Measurements from ENCODE around the gene ZP1. TPM values are rescaled to one million over a fixed set of nuclear protein-coding genes. Genes with fewer than 3 reads are reported as not detected.
"Not testable (repeated sequence)": the region's sequence is repeated elsewhere in the genome, so short reads cannot be mapped to it uniquely, and the experiment has no call there.

ZP1 gene
- total and polyA plus RNA-seq, 5 donors = 0.16 TPM; not detected in 4

DNA sequence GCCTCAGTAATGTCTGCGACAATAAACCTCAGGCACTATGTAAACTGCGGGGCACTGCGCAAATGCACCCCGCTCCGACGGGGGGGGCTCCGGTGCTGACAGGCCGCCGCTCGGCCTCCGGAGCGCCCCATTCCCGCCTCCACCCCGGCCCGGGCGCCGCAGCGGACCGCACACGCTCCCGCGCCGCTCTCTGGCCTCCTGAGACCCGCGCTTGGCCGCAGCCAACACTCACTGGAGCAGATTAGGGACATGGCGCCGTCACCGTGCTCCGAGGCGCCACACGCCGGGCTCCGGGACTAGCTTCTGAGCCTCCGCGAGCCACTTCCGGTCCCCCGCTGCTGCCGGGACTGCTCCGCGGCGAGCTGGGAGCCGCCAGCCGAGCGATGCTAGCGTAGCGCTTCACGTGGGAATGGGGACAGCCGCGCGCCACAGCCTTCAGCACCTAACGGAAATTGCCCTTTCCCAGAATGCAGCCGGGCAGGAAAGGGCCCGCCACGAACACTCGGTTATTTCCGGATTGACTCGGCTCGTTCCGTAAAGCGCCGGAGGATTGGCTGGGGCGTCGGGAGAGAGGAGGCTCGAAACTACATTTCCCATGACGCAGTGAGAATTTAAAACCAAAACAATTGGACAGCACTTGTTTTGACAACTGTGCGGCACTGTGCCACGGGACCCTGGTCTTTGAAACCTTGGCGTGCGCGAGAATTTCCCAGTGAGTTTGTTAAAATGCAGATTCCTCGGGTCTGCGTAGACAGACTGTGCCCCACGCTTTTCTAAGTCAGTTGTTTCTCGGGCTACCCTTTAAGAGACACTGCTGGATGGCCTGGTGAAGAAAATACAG, 39.0 kb downstream of the ZP1 start, which contains the start of gene PRPF19:
Gene PRPF19, minus strand, starts transcription at position 454 of the 841 bp plus-strand sequence. Its CDS starts 203 bp downstream, at position 251.
- intact Hi-C loops (cut with DNase I) = no loop called here
- peak; percentile 97 for ATAC-seq
- peak; percentile 97 to 99 (median 99) for DNase-seq
- under 1% methylated on average over 75 of the region's 75 CpGs for WGBS
- peak within 1 kb of the TSS; percentile 61 for H3K27ac ChIP-seq (ENCODE audit: low read length)
- H3K4me1 ChIP-seq (ENCODE audit: control insufficient read depth, insufficient read depth, low read length) = peaks cover 4% of the 10 kb centered on the region
- no peaks in the 10 kb centered on the region for H3K27me3 ChIP-seq (ENCODE audit: control insufficient read depth, insufficient read depth)
- H3K4me3 ChIP-seq (ENCODE audit: low read length) = peak within 1 kb of the TSS; percentile 76
- H3K9me3 ChIP-seq (ENCODE audit: control insufficient read depth, low read length) = no peaks in the 10 kb centered on the region

DNA sequence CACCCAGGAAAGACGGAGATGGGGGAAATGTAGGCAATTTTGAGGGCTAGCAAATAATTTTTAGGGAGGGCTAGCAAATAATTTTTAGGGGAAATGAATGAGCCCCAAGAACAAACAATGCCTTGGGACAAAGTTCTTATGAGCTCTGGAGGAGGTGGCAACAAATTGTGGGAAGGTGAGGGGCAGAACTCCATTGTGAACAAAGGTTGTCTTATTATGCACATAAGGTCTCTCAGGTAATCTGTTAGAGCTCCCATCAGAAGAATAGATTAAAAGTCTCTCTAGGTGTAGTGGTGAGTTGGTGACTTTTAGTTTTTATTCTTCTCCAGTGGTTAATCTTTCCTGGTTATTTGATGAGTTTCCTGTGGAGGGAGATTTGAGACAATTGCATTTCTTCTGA, 41.5 kb downstream of the ZP1 start:
- Histone ChIP-seq H3K27ac (ENCODE audit: low read length) (no peak overlapping the region), H3K4me3 (ENCODE audit: low read length) (no peak overlapping the region), H3K9me3 (ENCODE audit: control insufficient read depth, low read length) (no peaks in the 10 kb centered on the region), H3K4me1 (ENCODE audit: control insufficient read depth, insufficient read depth, low read length) (peaks cover 4% of the 10 kb centered on the region), H3K27me3 (ENCODE audit: control insufficient read depth, insufficient read depth) (no peaks in the 10 kb centered on the region)
- 34% methylated on average over 1 of the region's 1 CpG for WGBS
- ATAC-seq (no peak), DNase-seq (no peak)
- intact Hi-C loops (cut with DNase I) = no loop called here

- H3K27ac ChIP-seq (ENCODE audit: low read length); DNase-seq; ATAC-seq; H3K9me3 ChIP-seq (ENCODE audit: control insufficient read depth, low read length); intact Hi-C loops (cut with DNase I); H3K27me3 ChIP-seq (ENCODE audit: control insufficient read depth, insufficient read depth); H3K4me3 ChIP-seq (ENCODE audit: low read length); H3K4me1 ChIP-seq (ENCODE audit: control insufficient read depth, insufficient read depth, low read length): not testable (repeated sequence)
- 65% methylated on average over 3 of the region's 3 CpGs for WGBS
Measured at GRCh38 chr11:60909680-60910280, 42.4 kb downstream of the ZP1 start.

GRCh38 chr11:60910281-60910687, 42.9 kb downstream of the ZP1 start:
- Histone ChIP-seq H3K4me3 (ENCODE audit: low read length) (no peak overlapping the region), H3K9me3 (ENCODE audit: control insufficient read depth, low read length) (no peaks in the 10 kb centered on the region), H3K27ac (ENCODE audit: low read length) (no peak overlapping the region), H3K27me3 (ENCODE audit: control insufficient read depth, insufficient read depth) (no peaks in the 10 kb centered on the region), H3K4me1 (ENCODE audit: control insufficient read depth, insufficient read depth, low read length) (peaks cover 3% of the 10 kb centered on the region)
- intact Hi-C loops (cut with DNase I) = no loop called here
- ATAC-seq (no peak), DNase-seq (no peak)
- 70% methylated on average over 3 of the region's 3 CpGs for WGBS

GRCh38 chr11:60910711-60911380, 43.5 kb downstream of the ZP1 start:
- 49% methylated on average over 5 of the region's 5 CpGs for WGBS

GRCh38 chr11:60912223-60912850, 45.0 kb downstream of the ZP1 start:
- Histone ChIP-seq H3K4me3 (ENCODE audit: low read length) (no peak overlapping the region), H3K4me1 (ENCODE audit: control insufficient read depth, insufficient read depth, low read length) (peaks cover 13% of the 10 kb centered on the region), H3K27ac (ENCODE audit: low read length) (no peak overlapping the region), H3K9me3 (ENCODE audit: control insufficient read depth, low read length) (no peaks in the 10 kb centered on the region), H3K27me3 (ENCODE audit: control insufficient read depth, insufficient read depth) (no peaks in the 10 kb centered on the region)
- WGBS = 76% methylated on average over 12 of the region's 12 CpGs
- no peak for ATAC-seq
- intact Hi-C loops (cut with DNase I) = no loop called here
- no peak for DNase-seq

More at GRCh38 chr11:60910711-60911380, 43.5 kb downstream of the ZP1 start:
- Histone ChIP-seq H3K27me3 (ENCODE audit: control insufficient read depth, insufficient read depth) (no peaks in the 10 kb centered on the region), H3K27ac (ENCODE audit: low read length) (no peak overlapping the region), H3K4me1 (ENCODE audit: control insufficient read depth, insufficient read depth, low read length) (peaks cover 7% of the 10 kb centered on the region), H3K4me3 (ENCODE audit: low read length) (no peak overlapping the region), H3K9me3 (ENCODE audit: control insufficient read depth, low read length) (no peaks in the 10 kb centered on the region)
- intact Hi-C loops (cut with DNase I) = no loop called here
- DNase-seq = no peak
- ATAC-seq = no peak

GRCh38 chr11:60912851-60913528, 45.6 kb downstream of the ZP1 start:
- DNase-seq = peak in 2 of 3 donors; percentile 76 to 77
- Histone ChIP-seq H3K27ac (ENCODE audit: low read length) (peak overlapping the region; percentile 86), H3K4me3 (ENCODE audit: low read length) (peak overlapping the region; percentile 86), H3K4me1 (ENCODE audit: control insufficient read depth, insufficient read depth, low read length) (peaks cover 13% of the 10 kb centered on the region), H3K27me3 (ENCODE audit: control insufficient read depth, insufficient read depth) (no peaks in the 10 kb centered on the region), H3K9me3 (ENCODE audit: control insufficient read depth, low read length) (no peaks in the 10 kb centered on the region)
- peak in 1 of 2 donors; percentile 0 for ATAC-seq
- 51% methylated on average over 22 of the region's 22 CpGs for WGBS
- intact Hi-C loops (cut with DNase I) = no loop called here

GRCh38 chr11:60913793-60914632, 46.7 kb downstream of the ZP1 start, which contains the start of gene TMEM109:
TMEM109 (plus strand) TSS chr11:60914158; CDS start chr11:60919694, 5,536 bp downstream.
- peak; percentile 87 to 88 for ATAC-seq
- Histone ChIP-seq H3K27ac (ENCODE audit: low read length) (peak within 1 kb of the TSS; percentile 86), H3K27me3 (ENCODE audit: control insufficient read depth, insufficient read depth) (no peaks in the 10 kb centered on the region), H3K4me1 (ENCODE audit: control insufficient read depth, insufficient read depth, low read length) (peaks cover 20% of the 10 kb centered on the region), H3K4me3 (ENCODE audit: low read length) (peak within 1 kb of the TSS; percentile 86), H3K9me3 (ENCODE audit: control insufficient read depth, low read length) (no peaks in the 10 kb centered on the region)
- intact Hi-C loops (cut with DNase I) = no loop called here
- under 1% methylated on average over 70 of the region's 70 CpGs for WGBS
- peak; percentile 93 to 96 (median 95) for DNase-seq

DNA sequence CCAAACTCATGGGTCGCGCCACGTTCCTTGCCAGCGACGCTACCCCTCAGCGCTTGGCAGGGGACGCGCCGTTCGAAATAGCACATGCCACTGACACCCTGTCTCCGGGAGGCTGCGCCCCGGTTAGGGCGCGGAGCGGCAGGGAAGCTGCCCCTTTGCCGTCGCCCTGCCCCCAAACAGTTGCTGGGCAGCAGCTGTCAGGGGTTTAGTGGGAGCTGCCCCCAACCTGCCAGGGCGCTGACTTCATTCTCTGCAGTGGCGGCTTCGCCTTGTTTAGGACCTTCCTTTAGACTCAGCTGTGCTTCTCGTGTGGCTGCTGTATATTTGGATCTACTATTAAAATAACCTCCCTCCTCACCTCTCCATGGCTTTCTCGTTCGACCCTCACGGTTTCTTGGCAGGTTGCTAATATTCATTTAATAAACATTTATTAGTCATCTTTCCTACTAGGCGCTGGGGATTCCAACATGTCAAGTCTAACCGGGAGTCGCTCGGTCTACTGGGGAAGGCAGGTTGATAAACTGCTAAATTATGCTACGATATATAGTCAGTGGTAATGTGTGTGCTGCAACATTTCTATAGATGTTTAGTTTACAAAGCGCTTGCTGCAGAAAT, 47.4 kb downstream of the ZP1 start:
- peak overlapping the region; percentile 86 for H3K27ac ChIP-seq (ENCODE audit: low read length)
- no peaks in the 10 kb centered on the region for H3K9me3 ChIP-seq (ENCODE audit: control insufficient read depth, low read length)
- intact Hi-C loops (cut with DNase I) = no loop called here
- no peaks in the 10 kb centered on the region for H3K27me3 ChIP-seq (ENCODE audit: control insufficient read depth, insufficient read depth)
- ATAC-seq (peak; percentile 51 to 60), DNase-seq (peak in 1 of 3 donors; percentile 81)
- 1% methylated on average over 31 of the region's 31 CpGs for WGBS
- peak overlapping the region; percentile 86 for H3K4me3 ChIP-seq (ENCODE audit: low read length)
- peaks cover 23% of the 10 kb centered on the region for H3K4me1 ChIP-seq (ENCODE audit: control insufficient read depth, insufficient read depth, low read length)
